Right lobe of liver (tissue), 6 donors: ENCODE results near the gene TMTC3. TPM values are rescaled to one million over a fixed set of nuclear protein-coding genes. Genes with fewer than 3 reads are reported as not detected.

ENCODE experiments used
- ATAC-seq, 4 donors: fragments of 200-7000 bp; cut with Tn5 transposase; one replicate each; pipeline ENCODE4 v1.9.1; 2020; ENCODE audit warnings: mild to moderate bottlenecking in 4 of 4, moderate library complexity in 4 of 4
- DNase-seq, 3 donors: peaks; one replicate each; pipeline ENCODE4 v3.0.0-alpha.2; 2020
- H3K27ac ChIP-seq, 3 donors: fragments of 200-600 bp; one replicate each; pipeline ENCODE4 v1.8.0; 2022
- H3K27me3 ChIP-seq, 2 donors: fragments of 200-600 bp; one replicate each; pipeline ENCODE4 v1.8.0; 2022
- H3K36me3 ChIP-seq, 4 donors: fragments of 200-600 bp; sonication (generic) in 1 of 4; one replicate each; pipeline versions ENCODE4 v1.5.1 to v1.8.0; 2017 to 2022; ENCODE audit warnings: control low read depth in 1 of 4
- H3K4me1 ChIP-seq, 4 donors: fragments of 200-600 bp; sonication (generic) in 1 of 4; one replicate each; pipeline versions ENCODE4 v1.5.1 to v1.8.0; 2017 to 2022; ENCODE audit warnings: control low read depth in 1 of 4
- H3K4me3 ChIP-seq, 3 donors: fragments of 200-600 bp; one replicate each; pipeline ENCODE4 v1.8.0; 2022
- H3K9me3 ChIP-seq, 4 donors: fragments of 200-600 bp; sonication (generic) in 1 of 4; one replicate each; pipeline versions ENCODE4 v1.5.1 to v1.8.0; 2017 to 2022; ENCODE audit warnings: control low read depth in 1 of 4
- CTCF ChIP-seq, 4 donors: fragments of 200-600 bp in 3 of 4; fragments of 450-650 bp in 1 of 4; IDR thresholded peaks; one replicate each; pipeline versions ENCODE4 v1.5.1 to v1.8.0; 2016 to 2022; ENCODE audit warnings: antibody characterized with exemption in 4 of 4, mild to moderate bottlenecking in 2 of 4
- POLR2A ChIP-seq: fragments of 450-650 bp; IDR thresholded peaks from one replicate; pipeline ENCODE4 v1.6.1; 2017; ENCODE audit warnings: antibody characterized with exemption, mild to moderate bottlenecking
- WGBS: methylation state at CpG from one replicate; pipeline ENCODE4 v1.1.6; 2018; ENCODE audit warnings: low coverage, low lambda C conversion rate; ENCODE audit not compliant: insufficient coverage; ENCODE audit errors: missing lambda C conversion rate; 5-methylcytosine and 5-hydroxymethylcytosine counted together
- intact Hi-C, 2 donors: fragments of 100-400 bp; cut with DNase I; formaldehyde crosslinking; loops; one replicate each; pipeline versions ENCODE4 v1.11.2 to v1.14.1; 2022
- total RNA-seq, 6 experiments: library from RNA; depleted of rRNA in 2 of 6; stranded (reverse); fragments of >200 nt in 2 of 6; fragmentation: NEBNext Ultra II Directional in 3 of 6; extraction: Animal tissue kit (Norgen Biotek cat#: 25700) in 3 of 6; gene quantifications; one replicate each; pipeline versions ENCODE4 v1.1.0 to v1.2.4, GENCODE V29; 2016 to 2023
- donor health status: DM: no; HTN: yes; CAD: no.
- donor health status: DM: no; HTN: no; CAD: no.
- donor health status: DM: no; HTN: no; CAD: no.
- donor health status: DM: no; HTN: yes; CAD: no.
- donor health status: DM: no; HTN: yes; CAD: no.

The TMTC3 gene
- total RNA-seq, 6 experiments from 2014 or later: 9.5 to 15.7 (median 12.8) TPM

- ATAC-seq (no peak), DNase-seq (no peak)
- Histone ChIP-seq H3K4me3 (no peak overlapping the region), H3K4me1 (peaks cover 0 to 15% (median 2%) of the 10 kb centered on the region in 4 donors), H3K27ac (no peak overlapping the region), H3K36me3 (no peaks in the 10 kb centered on the region), H3K27me3 (no peaks in the 10 kb centered on the region), H3K9me3 (no peaks in the 10 kb centered on the region)
- intact Hi-C loops: no loop called here
- 92% methylated on average over 2 of the region's 5 CpGs for WGBS
- TF ChIP-seq CTCF (IDR thresholded peaks at IDR 0.05) (no peak), POLR2A (no peak)
Observed at GRCh38 chr12:88144037-88144436, 1.9 kb downstream of the TMTC3 start.

- DNase-seq: no peak
- peaks cover 0 to 15% (median 0%) of the 10 kb centered on the region in 4 donors for H3K4me1 ChIP-seq
- H3K36me3 ChIP-seq: no peaks in the 10 kb centered on the region
- no peak for TF ChIP-seq CTCF (IDR thresholded peaks at IDR 0.05)
- TF ChIP-seq POLR2A: no peak
- WGBS: 94% methylated on average over 3 of the region's 3 CpGs
- intact Hi-C loops: no loop called here
- no peak overlapping the region for H3K4me3 ChIP-seq
- H3K9me3 ChIP-seq: no peaks in the 10 kb centered on the region
- no peak overlapping the region for H3K27ac ChIP-seq
- ATAC-seq: no peak
- no peaks in the 10 kb centered on the region for H3K27me3 ChIP-seq
Observed at GRCh38 chr12:88144546-88145468, 2.7 kb downstream of the TMTC3 start.

- Histone ChIP-seq H3K27ac (no peak overlapping the region), H3K27me3 (no peaks in the 10 kb centered on the region), H3K4me3 (no peak overlapping the region), H3K9me3 (no peaks in the 10 kb centered on the region), H3K36me3 (no peaks in the 10 kb centered on the region), H3K4me1 (peaks cover 0 to 12% (median 0%) of the 10 kb centered on the region in 4 donors)
- TF ChIP-seq POLR2A (no peak), CTCF (IDR thresholded peaks at IDR 0.05) (no peak)
- intact Hi-C loops: no loop called here
- 75% methylated on average over 4 of the region's 5 CpGs for WGBS
- ATAC-seq: no peak
- no peak for DNase-seq
Observed at GRCh38 chr12:88145567-88146505, 3.7 kb downstream of the TMTC3 start.

- no peaks in the 10 kb centered on the region for H3K27me3 ChIP-seq
- H3K4me1 ChIP-seq: no peaks in the 10 kb centered on the region
- no peak overlapping the region for H3K4me3 ChIP-seq
- ATAC-seq (no peak), DNase-seq (no peak)
- H3K36me3 ChIP-seq: no peaks in the 10 kb centered on the region
- TF ChIP-seq CTCF (IDR thresholded peaks at IDR 0.05): no peak
- no peak for TF ChIP-seq POLR2A
- H3K27ac ChIP-seq: no peak overlapping the region
- intact Hi-C loops: no loop called here
- no peaks in the 10 kb centered on the region for H3K9me3 ChIP-seq
- 100% methylated on average over 2 of the region's 2 CpGs for WGBS
Observed at GRCh38 chr12:88150063-88150462, 8.0 kb downstream of the TMTC3 start.
